ENCODE results near the gene DRD2.

Gene DRD2

GRCh38 chr11:113389272-113389671 is 85.9 kb downstream of the DRD2 start:
- Histone ChIP-seq H3K9me3 (ENCODE audit: control insufficient read depth in 2 of 2, low read length in 2 of 2) (no peaks in the 10 kb centered on the region), H3K36me3 (ENCODE audit: control insufficient read depth in 2 of 2, insufficient read depth in 2 of 2, low read length in 2 of 2) (no peaks in the 10 kb centered on the region), H3K27me3 (ENCODE audit: control insufficient read depth in 1 of 2, insufficient read depth in 2 of 2, low read length in 2 of 2) (peaks cover 22 to 32% of the 10 kb centered on the region in 2 donors), H3K4me1 (ENCODE audit: control insufficient read depth, insufficient read depth, low read length) (no peaks in the 10 kb centered on the region), H3K9ac (ENCODE audit: low read length in 2 of 2) (no peak overlapping the region), H3K27ac (ENCODE audit: low read length) (no peak overlapping the region), H3K4me3 (ENCODE audit: low read length in 2 of 2) (no peak overlapping the region)

- Histone ChIP-seq H3K36me3 (ENCODE audit: control insufficient read depth in 2 of 2, insufficient read depth in 2 of 2, low read length in 2 of 2) (no peaks in the 10 kb centered on the region), H3K4me3 (ENCODE audit: low read length in 2 of 2) (peak within 1 kb of the TSS in 1 of 2 donors; percentile 22), H3K9ac (ENCODE audit: low read length in 2 of 2) (no peak within 1 kb of the TSS), H3K27ac (ENCODE audit: low read length) (no peak within 1 kb of the TSS), H3K27me3 (ENCODE audit: control insufficient read depth in 1 of 2, insufficient read depth in 2 of 2, low read length in 2 of 2) (peaks cover 22 to 29% of the 10 kb centered on the region in 2 donors), H3K4me1 (ENCODE audit: control insufficient read depth, insufficient read depth, low read length) (no peaks in the 10 kb centered on the region), H3K9me3 (ENCODE audit: control insufficient read depth in 2 of 2, low read length in 2 of 2) (no peaks in the 10 kb centered on the region)
These were observed 87.5 kb downstream of the DRD2 start, which contains the start of gene ANKK1 for GRCh38 chr11:113387605-113388211. TSS of gene ANKK1 (plus strand) at chr11:113387779. CDS start at chr11:113387885, 106 bp downstream.

GRCh38 chr11:113386866-113387265 is 88.3 kb downstream of the DRD2 start:
- no peak overlapping the region for H3K9ac ChIP-seq (ENCODE audit: low read length in 2 of 2)
- no peaks in the 10 kb centered on the region for H3K36me3 ChIP-seq (ENCODE audit: control insufficient read depth in 2 of 2, insufficient read depth in 2 of 2, low read length in 2 of 2)
- H3K9me3 ChIP-seq (ENCODE audit: control insufficient read depth in 2 of 2, low read length in 2 of 2), result no peaks in the 10 kb centered on the region
- H3K27me3 ChIP-seq (ENCODE audit: control insufficient read depth in 1 of 2, insufficient read depth in 2 of 2, low read length in 2 of 2), result peaks cover 22 to 27% of the 10 kb centered on the region in 2 donors
- H3K27ac ChIP-seq (ENCODE audit: low read length), result no peak overlapping the region
- no peak overlapping the region for H3K4me3 ChIP-seq (ENCODE audit: low read length in 2 of 2)
- no peaks in the 10 kb centered on the region for H3K4me1 ChIP-seq (ENCODE audit: control insufficient read depth, insufficient read depth, low read length)

- H3K36me3 ChIP-seq (ENCODE audit: control insufficient read depth in 2 of 2, insufficient read depth in 2 of 2, low read length in 2 of 2), result no peaks in the 10 kb centered on the region
- H3K4me1 ChIP-seq (ENCODE audit: control insufficient read depth, insufficient read depth, low read length), result no peaks in the 10 kb centered on the region
- no peak overlapping the region for H3K9ac ChIP-seq (ENCODE audit: low read length in 2 of 2)
- H3K4me3 ChIP-seq (ENCODE audit: low read length in 2 of 2), result no peak overlapping the region
- H3K9me3 ChIP-seq (ENCODE audit: control insufficient read depth in 2 of 2, low read length in 2 of 2), result no peaks in the 10 kb centered on the region
- H3K27me3 ChIP-seq (ENCODE audit: control insufficient read depth in 1 of 2, insufficient read depth in 2 of 2, low read length in 2 of 2), result peaks cover 22 to 25% of the 10 kb centered on the region in 2 donors
- H3K27ac ChIP-seq (ENCODE audit: low read length), result no peak overlapping the region
These were observed 89.4 kb downstream of the DRD2 start for GRCh38 chr11:113385749-113386148.

- Histone ChIP-seq H3K4me1 (ENCODE audit: control insufficient read depth, insufficient read depth, low read length) (no peaks in the 10 kb centered on the region), H3K36me3 (ENCODE audit: control insufficient read depth in 2 of 2, insufficient read depth in 2 of 2, low read length in 2 of 2) (no peaks in the 10 kb centered on the region), H3K4me3 (ENCODE audit: low read length in 2 of 2) (no peak overlapping the region), H3K27ac (ENCODE audit: low read length) (no peak overlapping the region), H3K27me3 (ENCODE audit: control insufficient read depth in 1 of 2, insufficient read depth in 2 of 2, low read length in 2 of 2) (peaks cover 17 to 25% of the 10 kb centered on the region in 2 donors), H3K9me3 (ENCODE audit: control insufficient read depth in 2 of 2, low read length in 2 of 2) (no peaks in the 10 kb centered on the region), H3K9ac (ENCODE audit: low read length in 2 of 2) (no peak overlapping the region)
These were observed 90.6 kb downstream of the DRD2 start for GRCh38 chr11:113384551-113384950.

- no peaks in the 10 kb centered on the region for H3K9me3 ChIP-seq (ENCODE audit: control insufficient read depth in 2 of 2, low read length in 2 of 2)
- no peak overlapping the region for H3K9ac ChIP-seq (ENCODE audit: low read length in 2 of 2)
- peaks cover 4 to 8% of the 10 kb centered on the region in 2 donors for H3K27me3 ChIP-seq (ENCODE audit: control insufficient read depth in 1 of 2, insufficient read depth in 2 of 2, low read length in 2 of 2)
- H3K27ac ChIP-seq (ENCODE audit: low read length), result no peak overlapping the region
- no peak overlapping the region for H3K4me3 ChIP-seq (ENCODE audit: low read length in 2 of 2)
- H3K36me3 ChIP-seq (ENCODE audit: control insufficient read depth in 2 of 2, insufficient read depth in 2 of 2, low read length in 2 of 2), result no peaks in the 10 kb centered on the region
- H3K4me1 ChIP-seq (ENCODE audit: control insufficient read depth, insufficient read depth, low read length), result no peaks in the 10 kb centered on the region
These were observed 93.1 kb downstream of the DRD2 start for GRCh38 chr11:113382121-113382520.

GRCh38 chr11:113378692-113379091 is 96.5 kb downstream of the DRD2 start:
- no peak overlapping the region for H3K4me3 ChIP-seq (ENCODE audit: low read length in 2 of 2)
- no peaks in the 10 kb centered on the region for H3K36me3 ChIP-seq (ENCODE audit: control insufficient read depth in 2 of 2, insufficient read depth in 2 of 2, low read length in 2 of 2)
- no peaks in the 10 kb centered on the region for H3K4me1 ChIP-seq (ENCODE audit: control insufficient read depth, insufficient read depth, low read length)
- no peak overlapping the region for H3K27ac ChIP-seq (ENCODE audit: low read length)
- no peaks in the 10 kb centered on the region for H3K27me3 ChIP-seq (ENCODE audit: control insufficient read depth in 1 of 2, insufficient read depth in 2 of 2, low read length in 2 of 2)
- H3K9ac ChIP-seq (ENCODE audit: low read length in 2 of 2), result no peak overlapping the region
- no peaks in the 10 kb centered on the region for H3K9me3 ChIP-seq (ENCODE audit: control insufficient read depth in 2 of 2, low read length in 2 of 2)

GRCh38 chr11:113377681-113378412 is 97.4 kb downstream of the DRD2 start:
- no peaks in the 10 kb centered on the region for H3K27me3 ChIP-seq (ENCODE audit: control insufficient read depth in 1 of 2, insufficient read depth in 2 of 2, low read length in 2 of 2)
- no peak overlapping the region for H3K9ac ChIP-seq (ENCODE audit: low read length in 2 of 2)
- no peak overlapping the region for H3K27ac ChIP-seq (ENCODE audit: low read length)
- H3K4me3 ChIP-seq (ENCODE audit: low read length in 2 of 2), result no peak overlapping the region
- H3K36me3 ChIP-seq (ENCODE audit: control insufficient read depth in 2 of 2, insufficient read depth in 2 of 2, low read length in 2 of 2), result peaks cover 0 to 3% of the 10 kb centered on the region in 2 donors
- H3K9me3 ChIP-seq (ENCODE audit: control insufficient read depth in 2 of 2, low read length in 2 of 2), result no peaks in the 10 kb centered on the region
- no peaks in the 10 kb centered on the region for H3K4me1 ChIP-seq (ENCODE audit: control insufficient read depth, insufficient read depth, low read length)

- Histone ChIP-seq H3K9ac (ENCODE audit: low read length in 2 of 2) (no peak overlapping the region), H3K36me3 (ENCODE audit: control insufficient read depth in 2 of 2, insufficient read depth in 2 of 2, low read length in 2 of 2) (peaks cover 0 to 3% of the 10 kb centered on the region in 2 donors), H3K27ac (ENCODE audit: low read length) (no peak overlapping the region), H3K27me3 (ENCODE audit: control insufficient read depth in 1 of 2, insufficient read depth in 2 of 2, low read length in 2 of 2) (no peaks in the 10 kb centered on the region), H3K4me1 (ENCODE audit: control insufficient read depth, insufficient read depth, low read length) (no peaks in the 10 kb centered on the region), H3K9me3 (ENCODE audit: control insufficient read depth in 2 of 2, low read length in 2 of 2) (no peaks in the 10 kb centered on the region), H3K4me3 (ENCODE audit: low read length in 2 of 2) (no peak overlapping the region)
These were observed 99.0 kb downstream of the DRD2 start for GRCh38 chr11:113376156-113376555.

GRCh38 chr11:113375402-113375801 is 99.8 kb downstream of the DRD2 start:
- H3K36me3 ChIP-seq (ENCODE audit: control insufficient read depth in 2 of 2, insufficient read depth in 2 of 2, low read length in 2 of 2), result peaks cover 0 to 3% of the 10 kb centered on the region in 2 donors
- no peaks in the 10 kb centered on the region for H3K27me3 ChIP-seq (ENCODE audit: control insufficient read depth in 1 of 2, insufficient read depth in 2 of 2, low read length in 2 of 2)
- no peak overlapping the region for H3K4me3 ChIP-seq (ENCODE audit: low read length in 2 of 2)
- H3K27ac ChIP-seq (ENCODE audit: low read length), result no peak overlapping the region
- no peaks in the 10 kb centered on the region for H3K9me3 ChIP-seq (ENCODE audit: control insufficient read depth in 2 of 2, low read length in 2 of 2)
- H3K9ac ChIP-seq (ENCODE audit: low read length in 2 of 2), result no peak overlapping the region
- no peaks in the 10 kb centered on the region for H3K4me1 ChIP-seq (ENCODE audit: control insufficient read depth, insufficient read depth, low read length)

GRCh38 chr11:113373981-113374560 is 101.1 kb downstream of the DRD2 start:
- no peaks in the 10 kb centered on the region for H3K27me3 ChIP-seq (ENCODE audit: control insufficient read depth in 1 of 2, insufficient read depth in 2 of 2, low read length in 2 of 2)
- no peak overlapping the region for H3K27ac ChIP-seq (ENCODE audit: low read length)
- H3K9ac ChIP-seq (ENCODE audit: low read length in 2 of 2), result no peak overlapping the region
- H3K4me1 ChIP-seq (ENCODE audit: control insufficient read depth, insufficient read depth, low read length), result no peaks in the 10 kb centered on the region
- no peak overlapping the region for H3K4me3 ChIP-seq (ENCODE audit: low read length in 2 of 2)
- H3K9me3 ChIP-seq (ENCODE audit: control insufficient read depth in 2 of 2, low read length in 2 of 2), result no peaks in the 10 kb centered on the region
- peaks cover 0 to 3% of the 10 kb centered on the region in 2 donors for H3K36me3 ChIP-seq (ENCODE audit: control insufficient read depth in 2 of 2, insufficient read depth in 2 of 2, low read length in 2 of 2)
